OCI-LY1 (cell line): ENCODE measurements around the gene HAUS7.

Experiments
- H2AFZ ChIP-seq: fragments of 200-600 bp; sonication (generic), shearing (Covaris generic); 2 replicates; pipeline ENCODE4 v1.6.0; 2014; ENCODE audit warnings: antibody characterized with exemption, mild to moderate bottlenecking, low read length
- H3F3A ChIP-seq: fragments of 200-600 bp; sonication (generic), shearing (Covaris generic); 2 replicates; pipeline ENCODE4 v1.6.0; 2014; ENCODE audit warnings: mild to moderate bottlenecking, antibody characterized with exemption, low read length, moderate library complexity; ENCODE audit not compliant: insufficient read depth
- H3K27ac ChIP-seq: fragments of 200-600 bp; sonication (generic); 2 replicates; pipeline ENCODE4 v1.5.1; 2014; ENCODE audit warnings: low read length, mixed run types, mild to moderate bottlenecking, low read depth; ENCODE audit not compliant: poor library complexity, severe bottlenecking
- H3K27me3 ChIP-seq: fragments of 200-600 bp; sonication (generic); 2 replicates; pipeline ENCODE4 v1.6.0; 2014; ENCODE audit warnings: antibody characterized with exemption, mild to moderate bottlenecking, low read length, moderate library complexity; ENCODE audit not compliant: insufficient read depth
- H3K36me3 ChIP-seq: fragments of 200-600 bp; sonication (generic); 2 replicates; pipeline ENCODE4 v1.6.1; 2014; ENCODE audit warnings: mild to moderate bottlenecking, antibody characterized with exemption, low read length, moderate library complexity, mixed read lengths; ENCODE audit not compliant: insufficient read depth
- H3K4me1 ChIP-seq: fragments of 200-600 bp; sonication (generic); 2 replicates; pipeline ENCODE4 v1.5.1; 2014; ENCODE audit warnings: mild to moderate bottlenecking, low read length, moderate library complexity; ENCODE audit not compliant: insufficient read depth, severe bottlenecking
- H3K4me2 ChIP-seq: fragments of 200-600 bp; sonication (generic), shearing (Covaris generic); 2 replicates; pipeline ENCODE4 v1.6.1; 2014; ENCODE audit warnings: low read length
- H3K4me3 ChIP-seq: fragments of 200-600 bp; sonication (generic); 2 replicates; pipeline ENCODE4 v1.5.1; 2014; ENCODE audit warnings: low read length, low read depth, mild to moderate bottlenecking, mixed read lengths; ENCODE audit not compliant: poor library complexity, severe bottlenecking
- H3K79me2 ChIP-seq: fragments of 200-600 bp; shearing (Covaris generic); 2 replicates; pipeline ENCODE4 v1.6.1; 2016; ENCODE audit warnings: mixed run types, low read length, mixed read lengths; ENCODE audit not compliant: insufficient read depth
- H3K9ac ChIP-seq: fragments of 200-600 bp; sonication (generic), shearing (Covaris generic); 2 replicates; pipeline ENCODE4 v1.6.1; 2014; ENCODE audit warnings: mild to moderate bottlenecking, low read length, mixed read lengths
- H3K9me2 ChIP-seq: fragments of 200-600 bp; sonication (generic), shearing (Covaris generic); 2 replicates; pipeline ENCODE4 v1.6.1; 2014; ENCODE audit warnings: low read depth, mild to moderate bottlenecking, low read length, mixed read lengths
- H3K9me3 ChIP-seq: fragments of 200-600 bp; shearing (Covaris generic); 2 replicates; pipeline ENCODE4 v1.6.1; 2014; ENCODE audit warnings: low read length, mixed read lengths
- H4K20me1 ChIP-seq: fragments of 200-600 bp; sonication (generic), shearing (Covaris generic); 2 replicates; pipeline ENCODE4 v1.6.0; 2016; ENCODE audit warnings: mild to moderate bottlenecking, low read length; ENCODE audit not compliant: insufficient read depth
- EZH2 ChIP-seq: fragments of 200-600 bp; sonication (generic), shearing (Covaris generic); IDR thresholded peaks from 2 replicates; pipeline ENCODE4 v1.8.0; 2017; ENCODE audit warnings: borderline replicate concordance, mixed run types, mild to moderate bottlenecking, antibody characterized with exemption, low read length, moderate library complexity, mixed read lengths
- TF ChIP-seq, protein P1 (sequence below): fragments of 200-600 bp; sonication (generic), shearing (Covaris generic); IDR thresholded peaks from 2 replicates; pipeline ENCODE4 v1.5.1; 2017; ENCODE audit warnings: mild to moderate bottlenecking, antibody characterized with exemption, low read length, moderate library complexity, mixed read lengths

HAUS7 gene

DNA sequence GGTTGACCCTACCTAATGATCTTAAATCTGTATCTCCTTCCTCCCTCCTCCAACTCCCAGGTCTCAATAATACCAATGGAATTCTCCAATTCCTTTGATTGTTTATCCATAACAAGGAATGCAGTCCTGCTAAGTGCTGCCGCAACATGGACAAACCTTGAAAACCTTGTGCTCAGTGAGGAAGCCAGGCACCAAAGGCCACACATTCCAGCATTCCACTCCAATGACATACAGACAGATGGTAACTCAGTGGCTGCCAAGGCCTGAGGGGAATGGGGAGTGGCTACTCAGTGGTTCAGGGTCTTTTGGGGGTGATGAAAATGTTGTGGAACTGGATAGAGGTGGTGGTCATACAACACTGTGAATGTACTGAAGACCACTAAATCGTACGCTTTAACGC lies 10.4 kb downstream of the HAUS7 start:
- Histone ChIP-seq H3K27me3 (no peaks in the 10 kb centered on the region), H3K4me2 (no peak overlapping the region), H3K79me2 (no peaks in the 10 kb centered on the region), H3K9me2 (no peaks in the 10 kb centered on the region), H3F3A (no peaks in the 10 kb centered on the region), H2AFZ (no peak overlapping the region), H3K27ac (no peak overlapping the region), H3K4me1 (no peaks in the 10 kb centered on the region), H3K36me3 (peaks cover 11% of the 10 kb centered on the region; the same call in 1 of the 2 replicates), H3K4me3 (no peak overlapping the region), H3K9ac (no peak overlapping the region), H4K20me1 (no peaks in the 10 kb centered on the region), H3K9me3 (no peaks in the 10 kb centered on the region)
- TF ChIP-seq, protein P1, sequence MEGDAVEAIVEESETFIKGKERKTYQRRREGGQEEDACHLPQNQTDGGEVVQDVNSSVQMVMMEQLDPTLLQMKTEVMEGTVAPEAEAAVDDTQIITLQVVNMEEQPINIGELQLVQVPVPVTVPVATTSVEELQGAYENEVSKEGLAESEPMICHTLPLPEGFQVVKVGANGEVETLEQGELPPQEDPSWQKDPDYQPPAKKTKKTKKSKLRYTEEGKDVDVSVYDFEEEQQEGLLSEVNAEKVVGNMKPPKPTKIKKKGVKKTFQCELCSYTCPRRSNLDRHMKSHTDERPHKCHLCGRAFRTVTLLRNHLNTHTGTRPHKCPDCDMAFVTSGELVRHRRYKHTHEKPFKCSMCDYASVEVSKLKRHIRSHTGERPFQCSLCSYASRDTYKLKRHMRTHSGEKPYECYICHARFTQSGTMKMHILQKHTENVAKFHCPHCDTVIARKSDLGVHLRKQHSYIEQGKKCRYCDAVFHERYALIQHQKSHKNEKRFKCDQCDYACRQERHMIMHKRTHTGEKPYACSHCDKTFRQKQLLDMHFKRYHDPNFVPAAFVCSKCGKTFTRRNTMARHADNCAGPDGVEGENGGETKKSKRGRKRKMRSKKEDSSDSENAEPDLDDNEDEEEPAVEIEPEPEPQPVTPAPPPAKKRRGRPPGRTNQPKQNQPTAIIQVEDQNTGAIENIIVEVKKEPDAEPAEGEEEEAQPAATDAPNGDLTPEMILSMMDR: no peak
- no peak for TF ChIP-seq EZH2

DNA sequence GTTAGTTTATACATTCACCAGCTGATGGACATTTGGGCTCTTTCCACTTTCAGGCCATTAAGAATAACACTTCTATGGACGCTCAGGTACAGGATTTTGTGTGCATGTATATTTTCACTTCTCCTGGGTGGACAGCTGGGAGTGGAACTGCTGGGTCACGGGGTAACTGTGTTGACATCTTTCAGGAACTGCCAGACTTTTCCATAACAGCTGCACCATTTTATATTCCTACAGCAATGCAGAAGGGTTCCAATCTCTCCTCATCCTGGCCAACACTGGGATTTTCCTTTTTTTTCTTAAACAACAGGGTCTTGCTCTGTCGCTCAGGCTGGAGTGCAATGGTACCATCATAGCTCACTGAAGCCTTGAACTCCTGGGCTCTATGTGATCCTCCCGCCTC lies 11.9 kb downstream of the HAUS7 start:
- Histone ChIP-seq H3K9me3 (no peaks in the 10 kb centered on the region), H3K9ac (no peak overlapping the region), H3K36me3 (peaks cover 11% of the 10 kb centered on the region; the same call in 1 of the 2 replicates), H3F3A (no peaks in the 10 kb centered on the region), H4K20me1 (no peaks in the 10 kb centered on the region), H3K27me3 (no peaks in the 10 kb centered on the region), H2AFZ (no peak overlapping the region), H3K27ac (no peak overlapping the region), H3K9me2 (no peaks in the 10 kb centered on the region), H3K4me2 (no peak overlapping the region), H3K79me2 (no peaks in the 10 kb centered on the region), H3K4me1 (no peaks in the 10 kb centered on the region), H3K4me3 (no peak overlapping the region)
- TF ChIP-seq, protein P1: no peak
- TF ChIP-seq EZH2: no peak

DNA sequence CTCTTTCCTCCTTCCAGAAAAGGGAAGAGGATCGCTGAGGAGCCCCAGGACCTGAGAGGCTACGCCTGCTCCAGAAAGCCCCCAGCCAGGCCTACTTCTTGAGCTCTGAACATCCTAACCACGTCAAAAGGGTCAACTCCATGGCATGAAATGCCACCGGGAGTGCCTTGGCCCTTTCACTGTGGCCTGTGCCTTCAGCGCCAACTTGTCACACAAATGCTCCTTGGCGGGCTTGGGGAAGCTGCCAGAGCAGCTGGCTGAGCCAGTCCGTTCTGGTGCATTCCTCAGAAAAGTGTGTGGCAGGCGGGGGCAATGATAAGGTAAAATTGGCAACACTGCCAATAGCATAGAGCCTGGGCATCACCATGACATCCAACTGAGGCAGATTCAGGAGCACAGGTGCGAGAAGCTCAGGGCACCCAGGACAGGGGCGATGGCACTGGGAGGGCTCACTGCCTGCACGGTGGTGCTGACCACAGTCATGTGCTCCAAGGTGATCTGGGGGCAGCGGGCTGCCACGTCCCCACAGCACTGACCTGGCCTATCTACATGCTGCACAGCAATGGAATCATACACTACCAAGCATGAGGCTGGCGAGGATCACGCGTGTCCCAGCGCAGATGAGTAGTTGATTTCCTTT lies 12.4 kb downstream of the HAUS7 start:
- Histone ChIP-seq H3K4me3 (no peak overlapping the region), H4K20me1 (no peaks in the 10 kb centered on the region), H3K36me3 (peaks cover 11% of the 10 kb centered on the region; the same call in 1 of the 2 replicates), H3K9ac (no peak overlapping the region), H2AFZ (no peak overlapping the region), H3K9me3 (no peaks in the 10 kb centered on the region), H3K9me2 (no peaks in the 10 kb centered on the region), H3K27me3 (no peaks in the 10 kb centered on the region), H3K4me1 (no peaks in the 10 kb centered on the region), H3K27ac (no peak overlapping the region), H3K4me2 (no peak overlapping the region), H3F3A (no peaks in the 10 kb centered on the region), H3K79me2 (no peaks in the 10 kb centered on the region)
- TF ChIP-seq, protein P1: no peak
- TF ChIP-seq EZH2: no peak
